ENCODE measurements around the gene ADM2. TPM values are rescaled to one million over a fixed set of nuclear protein-coding genes. Genes with fewer than 3 reads are reported as not detected.

ADM2 gene
- 0.39 and 2.2 TPM in 2 replicates for total RNA-seq

GRCh38 chr22:50481440-50482106 lies at the start of gene ADM2:
ADM2 (plus strand) TSS chr22:50481543; CDS start chr22:50481848, 305 bp downstream.

GRCh38 chr22:50474710-50475651 lies 6.4 kb upstream of the ADM2 start, which contains the start of gene SBF1:
SBF1 (minus strand) TSS chr22:50475035; CDS start chr22:50474840, 195 bp downstream.

GRCh38 chr22:50486561-50487289 lies 5.4 kb downstream of the ADM2 start, which contains the start of gene MIOX:
MIOX (plus strand) TSS chr22:50486859; CDS start chr22:50486898, 39 bp downstream.

GRCh38 chr22:50507421-50507990 lies 26.2 kb downstream of the ADM2 start, which contains the start of gene LMF2:
LMF2 (minus strand) TSS chr22:50507702; CDS start chr22:50507675, 27 bp downstream.

GRCh38 chr22:50507991-50508884 lies 26.9 kb downstream of the ADM2 start, which contains the start of gene NCAPH2:
NCAPH2 (plus strand) TSS chr22:50508224; CDS start chr22:50508338, 114 bp downstream.

GRCh38 chr22:50525104-50525857 lies 43.9 kb downstream of the ADM2 start, which contains the start of gene SCO2:
SCO2 (minus strand) TSS chr22:50525598; CDS start chr22:50524411, 1,187 bp downstream.

GRCh38 chr22:50529897-50530579 lies 48.7 kb downstream of the ADM2 start, which contains the start of gene TYMP:
TYMP (minus strand) TSS chr22:50530012; CDS start chr22:50529709, 303 bp downstream.

Other genes with a start within 250 kb of the ADM2 start
- gene TUBGCP6, start 236.5 kb upstream of the ADM2 start, total RNA-seq = 27.9 and 28.5 TPM in 2 replicates
- gene HDAC10, start 230.3 kb upstream of the ADM2 start, total RNA-seq = 19.1 and 22.5 TPM in 2 replicates
- 24.3 and 34.8 TPM in 2 replicates for gene MAPK12, start 219.9 kb upstream of the ADM2 start, total RNA-seq
- gene MAPK11, start 211.2 kb upstream of the ADM2 start, total RNA-seq = 2.5 and 4.4 TPM in 2 replicates
- gene PLXNB2, start 173.9 kb upstream of the ADM2 start, total RNA-seq = 81.7 and 93.0 TPM in 2 replicates
- 0.39 and 2.2 TPM in 2 replicates for gene DENND6B, start 154.5 kb upstream of the ADM2 start, total RNA-seq
- gene PPP6R2, start 138.2 kb upstream of the ADM2 start, total RNA-seq = 41.2 and 48.7 TPM in 2 replicates
- gene SBF1, start 6.5 kb upstream of the ADM2 start, total RNA-seq = 63.6 and 76.8 TPM in 2 replicates
- 0.20 TPM in 1 of 2 replicates, not detected in the other for gene MIOX, start 5.3 kb downstream of the ADM2 start, total RNA-seq
- 32.3 and 36.9 TPM in 2 replicates for gene LMF2, start 26.2 kb downstream of the ADM2 start, total RNA-seq
- gene NCAPH2, start 26.7 kb downstream of the ADM2 start, total RNA-seq = 35.3 and 49.5 TPM in 2 replicates
- 2.7 and 5.1 TPM in 2 replicates for gene SCO2, start 44.1 kb downstream of the ADM2 start, total RNA-seq
- gene TYMP, start 48.5 kb downstream of the ADM2 start, total RNA-seq = 24.2 and 45.9 TPM in 2 replicates
- not detected in 2 replicates for gene KLHDC7B, start 64.4 kb downstream of the ADM2 start, total RNA-seq
- gene SYCE3, start 81.4 kb downstream of the ADM2 start, total RNA-seq = not detected in 2 replicates
- 0.73 and 1.2 TPM in 2 replicates for gene CPT1B, start 96.9 kb downstream of the ADM2 start, total RNA-seq
- gene CHKB, start 101.3 kb downstream of the ADM2 start, total RNA-seq = 22.5 and 25.4 TPM in 2 replicates
- gene MAPK8IP2, start 119.2 kb downstream of the ADM2 start, total RNA-seq = 0.37 and 0.39 TPM in 2 replicates
- gene ARSA, start 146.6 kb downstream of the ADM2 start, total RNA-seq = 15.8 and 16.4 TPM in 2 replicates
- 0.73 and 2.2 TPM in 2 replicates for gene SHANK3, start 191.3 kb downstream of the ADM2 start, total RNA-seq